Tibial nerve (tissue), 4 donors: ENCODE data around the gene NPFFR1. TPM values are rescaled to one million over a fixed set of nuclear protein-coding genes. Genes with fewer than 3 reads are reported as not detected.

Source experiments
- DNase-seq, 2 donors: peaks; one replicate each; pipeline ENCODE4 v3.0.0-alpha.2; 2019; ENCODE audit warnings: low spot score in 2 of 2
- H3K27ac ChIP-seq, 4 donors: fragments of 200-600 bp; sonication (generic) in 3 of 4; one replicate each; pipeline ENCODE4 v1.5.1; 2017 to 2019; ENCODE audit warnings: mild to moderate bottlenecking in 1 of 4
- H3K27me3 ChIP-seq, 2 donors: fragments of 200-600 bp; sonication (generic) in 1 of 2; one replicate each; pipeline versions ENCODE4 v1.5.1 to v1.6.0; 2017 to 2019
- H3K36me3 ChIP-seq, 3 donors: fragments of 200-600 bp; sonication (generic); one replicate each; pipeline ENCODE4 v1.5.1; 2018 to 2019
- H3K4me1 ChIP-seq, 4 donors: fragments of 200-600 bp; sonication (generic) in 3 of 4; one replicate each; pipeline ENCODE4 v1.5.1; 2017 to 2019
- H3K4me3 ChIP-seq, 4 donors: fragments of 200-600 bp; sonication (generic) in 3 of 4; one replicate each; pipeline ENCODE4 v1.5.1; 2017 to 2019; ENCODE audit warnings: mild to moderate bottlenecking in 1 of 4, moderate library complexity in 1 of 4
- H3K9me3 ChIP-seq, 4 donors: fragments of 200-600 bp; sonication (generic) in 3 of 4; one replicate each; pipeline ENCODE4 v1.5.1; 2017 to 2019
- CTCF ChIP-seq, 5 experiments: fragments of 200-600 bp in 3 of 5; fragments of 450-650 bp in 2 of 5; sonication (generic) in 3 of 5; IDR thresholded peaks; one replicate each; pipeline ENCODE4 v1.5.1; 2016 to 2019; ENCODE audit warnings: antibody characterized with exemption in 5 of 5, mild to moderate bottlenecking in 3 of 5, moderate library complexity in 2 of 5
- EP300 ChIP-seq, 2 donors: sonication (generic); formaldehyde crosslinking; IDR thresholded peaks; one replicate each; pipeline ENCODE4 v1.6.1; 2017; ENCODE audit warnings: antibody characterized with exemption in 2 of 2, mild to moderate bottlenecking in 1 of 2
- POLR2A ChIP-seq, 2 donors: fragments of 450-650 bp; IDR thresholded peaks; one replicate each; pipeline ENCODE4 v1.6.1; 2017; ENCODE audit warnings: antibody characterized with exemption in 2 of 2, mild to moderate bottlenecking in 2 of 2, moderate library complexity in 2 of 2
- WGBS, 2 donors: methylation state at CpG; one replicate each; pipeline ENCODE4 v1.1.5; 2018; 5-methylcytosine and 5-hydroxymethylcytosine counted together
- total RNA-seq, 4 donors: library from RNA; depleted of rRNA; stranded (reverse); fragments of >200 nt; gene quantifications; one replicate each; pipeline ENCODE4 v1.1.0, GENCODE V29; 2016

NPFFR1 gene
- total RNA-seq, 4 donors from 2014 or later: 1.8 to 5.7 (median 4.4) TPM

DNA sequence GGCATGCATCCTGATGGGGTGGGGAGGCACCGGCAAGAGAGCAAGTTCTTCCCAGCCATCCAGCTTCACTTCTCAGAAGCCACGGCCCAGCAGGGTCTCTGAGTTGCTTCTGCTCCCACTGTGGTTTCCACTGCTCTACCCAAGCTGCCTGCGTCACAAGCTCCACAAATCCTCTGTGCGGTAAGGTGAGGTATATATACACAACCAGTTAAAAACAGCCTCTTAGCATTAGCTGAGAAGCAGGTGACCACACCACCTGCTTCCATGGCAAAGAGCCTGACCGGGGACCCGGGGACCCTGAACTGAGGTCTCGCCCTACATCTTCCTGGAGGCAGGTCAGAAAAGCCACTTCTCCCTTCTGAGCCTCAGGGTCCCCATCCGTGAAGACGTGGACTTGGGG is 46.9 kb upstream of the NPFFR1 start:
- Histone ChIP-seq H3K9me3 (peaks cover 0 to 2% (median 0%) of the 10 kb centered on the region in 4 donors), H3K27me3 (no peaks in the 10 kb centered on the region), H3K4me3 (no peak overlapping the region), H3K27ac (peak overlapping the region in 1 of 4 donors; percentile 29), H3K4me1 (peaks cover 0 to 30% (median 21%) of the 10 kb centered on the region in 4 donors), H3K36me3 (no peaks in the 10 kb centered on the region)
- 86 to 96% methylated on average over 9 of the region's 9 CpGs for WGBS, 2 donors
- DNase-seq: no peak
- no peak for TF ChIP-seq EP300 (IDR thresholded peaks at IDR 0.05)
- TF ChIP-seq CTCF (IDR thresholded peaks at IDR 0.05): no peak
- no peak for TF ChIP-seq POLR2A (IDR thresholded peaks at IDR 0.05)

GRCh38 chr10:70328967-70329366 is 45.2 kb upstream of the NPFFR1 start:
- 58 to 59% methylated on average over 4 of the region's 4 CpGs for WGBS, 2 donors
- TF ChIP-seq CTCF (IDR thresholded peaks at IDR 0.05) (no peak), EP300 (IDR thresholded peaks at IDR 0.05) (no peak), POLR2A (IDR thresholded peaks at IDR 0.05) (no peak)
- Histone ChIP-seq H3K4me1 (peaks cover 0 to 37% (median 23%) of the 10 kb centered on the region in 4 donors), H3K27ac (no peak overlapping the region), H3K9me3 (peaks cover 0 to 2% (median 0%) of the 10 kb centered on the region in 4 donors), H3K4me3 (no peak overlapping the region), H3K27me3 (no peaks in the 10 kb centered on the region), H3K36me3 (no peaks in the 10 kb centered on the region)
- DNase-seq: no peak

DNA sequence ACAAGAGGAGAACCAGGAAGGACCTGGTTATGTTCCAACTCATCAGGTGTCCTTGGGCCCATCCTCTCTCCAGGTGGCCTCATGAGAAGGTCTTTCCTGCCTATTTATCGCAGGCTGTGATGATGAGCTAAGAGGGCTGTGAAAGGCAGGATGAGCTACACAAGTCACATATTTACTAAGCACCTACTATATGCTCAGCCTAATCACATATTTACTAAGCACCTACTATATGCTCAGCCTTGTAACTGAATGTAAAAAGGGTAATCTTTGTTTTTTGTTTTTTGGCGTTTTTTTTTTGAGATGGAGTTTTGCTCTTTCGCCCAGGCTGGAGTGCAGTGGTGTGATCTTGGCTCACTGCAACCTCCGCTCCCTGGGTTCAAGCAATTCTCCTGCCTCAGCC is 44.2 kb upstream of the NPFFR1 start:
- H3K27ac ChIP-seq: no peak overlapping the region
- H3K27me3 ChIP-seq: no peaks in the 10 kb centered on the region
- no peak for TF ChIP-seq CTCF (IDR thresholded peaks at IDR 0.05)
- no peak for TF ChIP-seq POLR2A (IDR thresholded peaks at IDR 0.05)
- no peak for TF ChIP-seq EP300 (IDR thresholded peaks at IDR 0.05)
- no peak overlapping the region for H3K4me3 ChIP-seq
- H3K4me1 ChIP-seq: peaks cover 0 to 46% (median 26%) of the 10 kb centered on the region in 4 donors
- DNase-seq: no peak
- WGBS, 2 donors: 92 to 98% methylated on average over 4 of the region's 4 CpGs
- H3K36me3 ChIP-seq: no peaks in the 10 kb centered on the region
- no peaks in the 10 kb centered on the region for H3K9me3 ChIP-seq

DNA sequence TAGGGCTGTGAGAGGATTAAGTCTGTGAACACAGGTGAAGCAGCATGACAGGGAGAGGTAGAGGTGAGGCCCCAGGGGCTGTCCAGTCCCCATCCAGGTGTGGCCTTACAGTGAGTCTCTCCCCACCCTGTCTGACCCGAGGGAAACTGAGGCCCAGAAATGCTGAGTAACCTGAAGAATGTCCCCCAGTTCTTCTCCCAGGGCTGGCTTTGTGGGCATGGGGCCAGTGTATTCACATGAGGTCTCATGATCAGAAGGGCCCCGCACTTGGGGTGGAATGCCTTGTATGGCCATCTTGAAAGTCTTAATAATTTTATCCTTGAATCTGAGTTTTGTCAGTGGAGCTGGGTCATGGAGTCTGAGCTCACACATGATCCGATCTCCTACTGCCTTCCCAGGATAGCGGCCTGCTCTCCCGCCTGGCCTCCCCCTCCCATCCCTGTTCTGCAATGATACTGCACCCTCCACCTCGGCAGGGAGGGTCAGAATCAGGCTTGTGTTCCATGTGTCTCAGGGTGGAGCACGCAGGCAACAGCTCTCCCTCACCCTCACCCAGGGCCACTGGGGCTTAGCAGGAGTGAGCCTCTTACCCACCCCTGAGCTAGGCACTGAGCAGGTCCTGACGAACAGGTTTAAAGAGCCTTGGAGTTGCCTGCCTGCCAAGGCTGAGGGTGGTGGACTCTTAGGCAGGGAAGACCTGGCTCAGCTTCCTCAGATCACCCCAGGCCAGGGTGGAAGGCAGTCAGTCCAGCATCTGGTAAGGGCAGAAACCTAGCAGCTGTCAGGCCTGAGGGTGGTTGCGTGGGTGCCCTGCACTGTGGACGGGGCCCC is 41.4 kb upstream of the NPFFR1 start:
- no peak for DNase-seq
- 78 to 81% methylated on average over 9 to 10 of the region's 10 CpGs for WGBS, 2 donors
- no peaks in the 10 kb centered on the region for H3K9me3 ChIP-seq

More for the DNA sequence above, 41.4 kb upstream of the NPFFR1 start:
- Histone ChIP-seq H3K27me3 (no peaks in the 10 kb centered on the region), H3K36me3 (no peaks in the 10 kb centered on the region), H3K27ac (peak overlapping the region in 3 of 4 donors; percentile 16 to 76 (median 72)), H3K4me3 (no peak overlapping the region), H3K4me1 (peaks cover 0 to 31% (median 15%) of the 10 kb centered on the region in 4 donors)
- no peak for TF ChIP-seq CTCF (IDR thresholded peaks at IDR 0.05)
- TF ChIP-seq EP300 (IDR thresholded peaks at IDR 0.05): no peak
- TF ChIP-seq POLR2A (IDR thresholded peaks at IDR 0.05): no peak
